WI38 (cell line): ENCODE results near the gene MAPT.

Experiments
- H3K4me3 ChIP-seq: 2 replicates; pipeline ENCODE4 v1.5.1; 2011; ENCODE audit warnings: low read depth, mild to moderate bottlenecking, control low read depth, low read length
- TF ChIP-seq, protein P1 (sequence below): IDR thresholded peaks from 2 replicates; pipeline ENCODE4 v1.5.1; 2012; ENCODE audit warnings: low read depth, mild to moderate bottlenecking, control low read depth, low read length

Gene MAPT

DNA sequence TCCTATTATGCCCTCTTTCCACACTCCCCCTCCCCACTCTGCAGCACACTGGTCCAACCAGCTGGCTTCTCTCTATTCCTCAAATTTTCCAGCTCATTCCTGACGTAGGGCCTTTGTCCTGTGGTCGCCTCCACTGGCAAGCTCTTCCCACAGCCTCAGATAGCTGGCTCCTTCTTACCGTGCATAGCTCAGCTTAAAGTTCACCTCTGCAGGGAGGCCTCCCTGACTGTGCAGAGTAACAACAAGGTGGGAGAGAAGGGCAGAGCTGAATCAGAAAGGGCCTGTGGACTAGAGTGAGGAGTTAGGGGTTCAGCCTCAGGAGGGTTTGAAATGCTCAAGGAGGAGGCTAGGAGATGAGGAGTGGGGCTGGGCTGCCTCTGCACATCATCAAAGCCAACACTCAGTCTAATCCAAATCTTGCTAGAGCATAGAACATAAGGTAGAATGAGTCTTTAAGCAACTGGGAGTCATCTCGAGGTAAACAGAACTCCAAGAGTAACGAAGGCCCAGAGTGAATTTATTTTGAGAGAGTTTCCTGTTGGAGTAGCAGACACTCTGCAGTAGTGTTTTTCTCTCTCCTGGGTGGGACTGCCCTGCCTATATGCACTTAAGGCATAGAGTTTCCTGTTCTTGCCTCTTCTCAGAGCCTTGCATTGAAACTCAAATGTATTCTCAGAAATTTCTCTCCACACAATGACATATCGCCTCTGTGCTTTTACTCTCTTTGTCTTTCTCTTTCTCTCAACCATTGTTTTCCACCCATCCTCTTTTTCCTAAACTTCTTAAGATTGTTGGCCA, 30.3 kb upstream of the MAPT start:
- no peak overlapping the region for H3K4me3 ChIP-seq
- TF ChIP-seq, protein P1, sequence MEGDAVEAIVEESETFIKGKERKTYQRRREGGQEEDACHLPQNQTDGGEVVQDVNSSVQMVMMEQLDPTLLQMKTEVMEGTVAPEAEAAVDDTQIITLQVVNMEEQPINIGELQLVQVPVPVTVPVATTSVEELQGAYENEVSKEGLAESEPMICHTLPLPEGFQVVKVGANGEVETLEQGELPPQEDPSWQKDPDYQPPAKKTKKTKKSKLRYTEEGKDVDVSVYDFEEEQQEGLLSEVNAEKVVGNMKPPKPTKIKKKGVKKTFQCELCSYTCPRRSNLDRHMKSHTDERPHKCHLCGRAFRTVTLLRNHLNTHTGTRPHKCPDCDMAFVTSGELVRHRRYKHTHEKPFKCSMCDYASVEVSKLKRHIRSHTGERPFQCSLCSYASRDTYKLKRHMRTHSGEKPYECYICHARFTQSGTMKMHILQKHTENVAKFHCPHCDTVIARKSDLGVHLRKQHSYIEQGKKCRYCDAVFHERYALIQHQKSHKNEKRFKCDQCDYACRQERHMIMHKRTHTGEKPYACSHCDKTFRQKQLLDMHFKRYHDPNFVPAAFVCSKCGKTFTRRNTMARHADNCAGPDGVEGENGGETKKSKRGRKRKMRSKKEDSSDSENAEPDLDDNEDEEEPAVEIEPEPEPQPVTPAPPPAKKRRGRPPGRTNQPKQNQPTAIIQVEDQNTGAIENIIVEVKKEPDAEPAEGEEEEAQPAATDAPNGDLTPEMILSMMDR = no peak

DNA sequence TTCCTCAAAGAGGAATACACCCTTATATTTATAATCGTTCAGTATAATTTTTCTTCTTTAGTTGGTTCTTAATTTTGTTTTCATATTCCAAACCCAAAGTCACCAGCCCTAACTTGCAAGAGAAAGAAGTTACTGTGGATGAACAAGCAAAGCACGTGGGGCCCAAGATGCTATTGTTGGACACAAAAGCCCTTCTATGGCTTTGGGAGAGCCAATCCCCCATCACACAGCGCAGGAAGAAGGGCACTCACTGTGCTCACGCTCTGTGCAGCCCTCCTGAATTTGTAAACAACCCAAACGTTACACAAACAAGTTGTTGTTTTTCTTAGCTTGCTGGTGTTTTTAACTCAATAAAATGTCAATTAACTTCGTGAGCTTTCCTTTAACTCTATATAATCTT, 27.2 kb upstream of the MAPT start:
- no peak overlapping the region for H3K4me3 ChIP-seq
- TF ChIP-seq, protein P1 = no peak

DNA sequence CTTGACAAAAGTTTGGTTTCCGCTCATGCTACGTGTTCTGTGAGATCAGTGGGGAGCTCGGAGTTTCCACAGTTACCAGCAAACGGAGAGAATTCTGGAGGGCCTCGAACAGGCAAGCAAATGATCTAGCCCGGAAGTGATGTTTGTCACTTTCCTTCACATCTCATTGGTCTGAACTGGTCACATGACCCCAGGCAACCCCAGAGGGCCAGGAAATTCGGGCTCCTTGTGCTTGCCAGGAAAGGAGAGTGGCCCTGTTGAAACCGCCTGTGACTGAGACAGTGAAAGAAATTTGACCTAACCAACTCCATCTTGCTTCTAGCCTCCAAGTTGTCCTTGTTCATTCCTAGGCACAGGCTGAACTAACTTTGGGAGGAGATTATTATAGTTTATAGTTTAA, 26.7 kb upstream of the MAPT start:
- TF ChIP-seq, protein P1 = no peak
- H3K4me3 ChIP-seq = no peak overlapping the region

DNA sequence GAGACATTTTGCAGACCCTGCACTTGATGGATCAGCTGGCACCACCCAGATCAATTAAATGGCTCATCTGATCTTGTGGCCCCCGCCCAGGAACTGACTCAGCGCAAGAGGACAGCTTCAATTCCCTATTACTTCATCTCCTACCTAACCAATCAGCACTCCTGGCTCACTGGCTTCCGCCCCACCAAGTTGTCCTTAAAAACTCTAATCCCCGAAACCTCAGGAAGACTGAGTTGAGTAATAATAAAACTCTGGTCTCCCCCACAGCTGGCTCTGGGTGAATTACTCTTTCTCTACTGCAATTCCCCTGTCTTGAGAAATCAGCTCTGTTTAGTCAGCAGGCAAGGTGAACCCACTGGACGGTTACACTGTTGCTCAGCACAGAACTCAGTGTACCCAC, 26.1 kb upstream of the MAPT start:
- no peak overlapping the region for H3K4me3 ChIP-seq
- TF ChIP-seq, protein P1 = no peak

DNA sequence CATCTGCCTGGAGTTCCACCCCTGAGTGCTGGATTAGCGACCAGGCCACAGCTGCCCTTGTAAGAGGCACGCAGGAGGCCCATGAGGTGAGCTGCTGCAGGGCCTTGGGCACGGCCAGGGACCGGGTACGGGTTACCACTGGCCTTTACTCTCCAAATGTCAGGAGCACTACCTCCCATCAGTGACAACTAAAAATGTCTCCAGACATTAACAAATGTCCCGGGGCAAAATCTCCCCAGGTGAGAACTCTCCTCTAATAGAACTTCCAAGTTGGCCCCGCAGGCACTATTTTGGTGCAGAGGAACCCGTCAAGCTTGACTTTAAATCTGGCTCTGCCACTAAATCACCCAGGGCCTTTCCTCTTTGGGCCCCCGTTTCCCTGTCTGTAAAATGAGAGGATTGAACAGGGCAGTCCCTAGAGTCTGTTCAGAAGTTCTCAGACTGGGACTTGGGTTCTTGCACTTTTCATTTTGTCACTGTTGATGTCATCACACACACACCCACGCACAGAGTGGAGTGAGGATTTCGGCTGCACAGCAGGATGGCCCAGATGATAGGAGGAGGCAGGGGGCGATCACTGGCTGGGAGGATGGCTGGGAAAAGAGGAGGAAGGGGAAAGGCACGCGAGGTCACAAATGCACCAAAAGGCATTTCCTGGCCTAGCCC, 24.5 kb upstream of the MAPT start:
- no peak overlapping the region for H3K4me3 ChIP-seq
- TF ChIP-seq, protein P1 = no peak

DNA sequence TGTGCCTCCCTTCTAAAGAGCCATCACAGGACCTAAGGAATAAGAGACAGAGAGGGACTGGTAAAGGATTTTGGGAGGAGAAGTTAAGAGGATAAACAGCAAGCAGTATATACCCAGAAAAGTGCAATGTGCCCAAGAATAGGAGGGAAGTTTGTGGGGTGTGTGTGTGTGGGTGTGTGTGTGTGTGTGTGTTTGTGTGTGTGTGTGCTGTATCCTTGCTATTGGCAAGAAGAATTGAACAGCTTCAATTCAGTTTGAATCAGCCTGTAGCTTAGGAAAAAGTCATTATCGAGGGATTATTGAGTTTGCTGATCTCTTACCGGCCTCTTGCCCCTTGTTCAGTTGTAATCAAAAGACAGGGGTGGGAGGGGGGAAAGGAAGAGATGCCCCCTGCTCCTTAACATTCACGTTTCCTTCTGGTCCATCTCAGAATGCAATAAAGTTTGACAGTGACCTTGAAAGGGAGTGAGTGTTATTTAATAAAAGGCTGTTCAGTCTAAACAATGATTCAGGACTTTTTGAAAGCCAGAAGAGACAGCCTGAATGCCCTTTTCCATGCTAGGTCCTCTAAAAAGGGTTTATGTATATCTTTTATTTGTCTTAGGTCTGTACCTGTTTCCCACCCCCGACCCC, 23.9 kb upstream of the MAPT start:
- TF ChIP-seq, protein P1 = no peak
- no peak overlapping the region for H3K4me3 ChIP-seq

DNA sequence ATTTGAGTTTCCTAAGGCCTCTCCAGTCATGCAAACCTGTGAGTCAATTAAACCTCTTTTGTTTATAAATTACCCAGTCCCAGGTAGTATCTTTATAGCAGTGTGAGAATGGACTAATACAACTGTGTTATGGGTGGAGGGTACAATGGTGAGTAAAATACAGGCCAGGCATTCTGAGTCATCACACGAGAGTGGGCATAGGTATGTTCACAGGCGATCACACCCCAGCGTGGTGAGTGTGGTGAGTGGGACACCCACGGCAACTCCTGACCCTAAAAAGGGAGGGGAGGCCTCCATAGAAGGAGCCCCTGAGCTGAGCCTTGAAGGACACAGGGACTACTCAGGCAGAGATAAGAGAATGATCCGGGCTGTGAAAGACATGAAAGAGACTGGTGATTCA, 22.6 kb upstream of the MAPT start:
- TF ChIP-seq, protein P1 = no peak
- no peak overlapping the region for H3K4me3 ChIP-seq
